HG03575 (cell line): Measurements from ENCODE around the gene MORN4.
"Not testable (repeated sequence)": the region's sequence is repeated elsewhere in the genome, so short reads cannot be mapped to it uniquely, and the experiment has no call there.

Source experiments
- ATAC-seq: cut with Tn5 transposase; IDR thresholded peaks from one replicate; pipeline ENCODE4 v1.9.1; 2021; ENCODE audit not compliant: unreplicated experiment, insufficient number of reproducible peaks, low FRiP score; ENCODE audit errors: extremely low read depth

The MORN4 gene

DNA sequence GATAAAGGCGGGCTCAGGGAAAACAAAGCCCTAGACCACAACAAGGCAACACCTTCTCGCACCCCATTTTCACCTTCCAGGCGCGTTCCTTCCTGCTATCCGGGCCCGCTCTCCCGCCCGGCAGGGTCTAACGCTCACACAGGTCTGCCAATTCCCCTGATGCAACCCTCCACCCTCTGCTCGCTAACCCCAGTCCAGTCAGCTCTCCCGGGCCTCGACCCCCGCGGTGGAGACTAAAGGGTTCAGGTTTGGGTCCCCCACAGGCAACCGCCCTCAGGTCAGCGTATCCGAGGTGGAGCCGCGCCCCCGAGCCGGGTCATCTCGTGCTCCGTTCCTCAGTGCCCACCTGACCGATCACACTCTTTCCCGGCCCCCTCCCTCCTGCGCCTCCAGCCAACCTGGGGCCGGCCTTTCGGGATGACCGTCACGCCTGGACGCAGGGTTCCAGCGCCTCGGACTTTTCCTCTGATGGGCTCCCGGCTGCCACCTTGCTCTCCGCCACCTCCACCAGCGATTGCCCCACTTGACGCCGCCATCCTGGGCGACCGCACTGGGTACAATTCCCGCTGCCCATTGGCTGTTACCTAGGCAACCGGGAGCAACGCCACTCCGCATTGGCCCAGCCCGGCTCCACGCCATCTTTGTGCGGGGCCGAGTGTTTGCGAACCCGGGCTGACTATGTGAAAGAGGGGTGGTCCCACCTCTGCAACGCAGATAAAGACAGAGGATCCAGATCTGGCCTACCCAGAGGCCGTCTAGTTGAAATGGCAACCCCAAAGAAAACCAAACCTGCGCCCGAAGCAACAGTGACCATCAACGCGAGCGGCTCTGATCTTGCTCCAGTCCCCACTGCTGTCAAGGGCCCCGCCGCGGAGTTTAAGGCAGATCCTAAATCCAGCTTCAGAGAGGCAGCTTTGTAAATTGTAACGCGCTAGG is at the start of gene MORN4:
Gene MORN4 (minus strand): TSS at position 552 of the 936 bp plus-strand sequence. CDS start 13,847 bp downstream, outside the sequence.
- ATAC-seq: peak; percentile 63

DNA sequence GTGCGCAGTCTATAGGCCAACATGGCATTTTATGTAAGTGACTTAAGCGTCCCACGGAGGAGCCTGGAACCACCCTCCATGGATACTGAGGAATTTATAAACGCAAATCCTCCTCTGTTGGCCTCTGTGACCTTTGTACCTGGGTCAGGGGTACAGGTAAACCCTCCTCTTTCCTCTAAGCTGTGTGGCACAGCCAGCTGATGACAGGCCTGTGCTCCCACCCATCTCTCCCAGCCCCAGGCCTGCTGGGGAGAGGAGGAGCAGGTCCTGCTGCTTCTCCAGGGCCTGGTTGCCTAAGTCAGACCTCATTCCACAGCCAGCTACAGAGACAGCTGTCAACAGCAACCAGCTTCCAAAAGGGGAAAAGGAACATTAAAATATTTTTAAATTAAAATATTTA is 48.7 kb upstream of the MORN4 start:
- no peak for ATAC-seq

DNA sequence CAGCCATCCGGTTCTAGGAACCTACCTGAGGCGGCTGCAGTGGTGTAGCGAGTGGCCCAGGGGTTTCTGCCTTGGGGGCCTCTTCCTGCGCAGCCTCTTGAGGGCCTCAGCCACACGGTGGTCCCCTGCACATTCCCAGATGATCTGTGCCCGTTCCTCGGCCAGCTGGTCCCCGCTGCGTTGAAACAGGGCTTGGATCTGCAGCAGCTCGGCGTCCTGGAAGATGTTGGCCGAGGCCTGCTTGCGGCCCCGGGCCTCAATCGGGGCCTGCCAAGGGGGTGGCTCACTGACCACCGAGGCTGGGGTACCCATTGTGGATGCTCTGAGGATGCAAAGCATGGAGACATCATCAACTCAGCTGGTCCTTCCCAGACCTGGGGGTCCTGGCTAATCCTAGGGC is 46.3 kb upstream of the MORN4 start:
- ATAC-seq: no peak

DNA sequence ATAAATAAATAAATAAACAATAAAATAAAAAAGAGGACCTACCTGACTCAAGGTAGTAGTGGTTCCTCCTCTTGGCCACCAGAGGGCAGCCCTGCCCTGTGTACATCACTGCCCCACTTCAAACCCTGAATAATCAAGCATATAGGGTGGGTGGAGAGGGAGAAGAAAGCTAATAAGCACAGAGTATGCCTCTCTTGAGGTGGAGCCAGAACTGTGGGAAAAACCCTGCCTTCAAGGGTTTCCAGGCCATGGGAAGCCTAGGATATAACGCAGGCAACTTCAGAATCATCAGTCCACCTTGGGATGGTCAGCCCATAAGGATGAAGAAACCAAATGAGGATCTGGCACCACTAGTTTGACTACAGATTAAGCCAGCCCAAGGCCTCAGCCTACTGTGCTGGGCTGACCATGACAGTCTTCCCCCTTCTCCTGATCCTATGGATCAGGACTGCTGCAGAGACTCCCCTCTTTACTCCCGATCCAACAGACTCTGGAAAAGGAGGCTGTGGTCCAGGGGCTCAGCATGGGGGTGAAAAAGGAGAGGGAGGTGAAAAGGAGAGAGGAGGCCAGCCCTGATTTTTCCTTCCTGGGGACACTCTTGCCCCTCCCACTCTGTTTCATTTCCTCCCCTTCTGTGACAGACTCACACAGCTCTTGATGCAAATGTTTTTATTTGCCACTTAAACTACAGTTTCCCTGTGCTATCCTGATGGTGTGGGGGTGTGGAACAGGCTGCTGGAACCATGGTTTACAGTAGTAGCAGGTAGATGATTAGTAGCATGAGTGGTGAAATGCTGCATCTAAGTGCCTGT is 43.7 kb upstream of the MORN4 start:
- no peak for ATAC-seq

DNA sequence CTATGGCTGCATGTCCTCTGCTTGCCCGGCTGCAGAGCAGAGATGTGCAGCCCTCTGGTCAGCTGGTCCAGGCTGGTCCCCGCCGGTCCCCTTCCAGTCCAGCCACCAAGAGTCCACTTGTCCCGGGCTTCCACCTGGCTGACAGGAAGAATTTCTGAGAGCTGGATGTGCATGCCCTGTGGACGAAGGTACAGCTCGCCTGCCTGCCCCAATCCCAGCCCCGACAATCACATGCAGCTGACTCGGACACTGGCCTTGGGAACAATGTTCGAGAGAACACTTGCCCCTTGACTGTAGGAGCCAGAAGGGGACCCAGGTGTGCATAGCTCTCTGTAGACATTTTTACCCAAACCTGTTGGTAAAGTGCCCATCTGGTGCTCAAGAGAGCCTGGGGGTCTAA is 41.9 kb upstream of the MORN4 start:
- ATAC-seq: no peak

DNA sequence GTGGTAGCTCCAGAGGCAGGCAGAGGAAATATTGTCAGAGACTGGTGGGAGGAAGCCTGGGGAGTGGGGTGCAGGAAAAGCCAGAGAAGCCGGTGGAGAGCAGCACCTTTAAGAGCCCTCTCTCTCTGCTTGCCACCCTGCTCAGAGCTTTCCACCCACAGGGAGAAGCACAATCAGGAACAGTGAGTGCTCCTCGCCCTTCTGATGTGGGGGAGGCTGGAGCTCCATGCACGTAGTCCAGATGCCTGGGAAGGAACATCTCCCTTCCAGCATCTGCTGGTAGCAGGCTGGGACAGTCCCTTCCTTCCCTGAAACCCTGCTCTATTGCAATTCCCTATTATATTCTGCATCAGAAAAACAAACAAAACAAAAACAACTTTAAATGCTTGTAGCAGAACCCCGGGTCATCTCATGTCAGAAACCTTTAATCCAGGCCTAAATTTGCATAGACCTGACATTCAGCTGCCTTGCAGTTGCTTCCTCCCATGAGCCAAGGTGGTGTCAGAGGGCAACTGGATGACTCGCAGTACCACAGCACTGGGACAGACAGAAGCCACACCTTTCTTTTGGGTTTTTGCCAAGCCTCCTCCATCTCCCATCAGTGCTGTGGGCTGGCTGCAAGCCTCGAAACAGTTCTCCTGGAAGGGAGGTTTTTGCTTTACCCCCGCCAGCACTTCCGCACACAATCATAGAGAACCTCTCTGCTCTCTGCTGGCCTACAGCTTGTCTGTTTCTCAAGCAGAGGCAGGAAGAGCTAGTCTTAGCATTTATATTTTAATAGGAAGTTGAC is 40.6 kb upstream of the MORN4 start:
- no peak for ATAC-seq

DNA sequence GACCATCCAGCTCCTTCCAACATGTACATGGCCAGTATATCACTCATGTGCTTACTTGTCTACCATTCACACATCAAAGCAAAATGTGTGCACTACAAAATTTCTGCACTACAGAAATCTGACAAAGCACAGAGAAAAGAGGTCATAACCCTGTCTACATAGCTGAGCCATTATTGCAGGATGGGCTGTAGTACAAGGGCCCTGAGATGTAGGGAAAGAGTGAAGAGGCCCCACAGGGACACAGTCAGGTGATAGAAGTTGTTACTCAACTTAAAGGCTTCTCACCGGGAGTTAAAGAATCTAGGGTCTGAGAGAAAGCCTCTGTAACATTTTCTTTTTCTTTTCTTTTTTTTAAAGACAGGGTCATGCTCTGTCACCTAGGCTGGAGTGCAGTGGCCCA is 36.3 kb upstream of the MORN4 start:
- ATAC-seq: no peak

DNA sequence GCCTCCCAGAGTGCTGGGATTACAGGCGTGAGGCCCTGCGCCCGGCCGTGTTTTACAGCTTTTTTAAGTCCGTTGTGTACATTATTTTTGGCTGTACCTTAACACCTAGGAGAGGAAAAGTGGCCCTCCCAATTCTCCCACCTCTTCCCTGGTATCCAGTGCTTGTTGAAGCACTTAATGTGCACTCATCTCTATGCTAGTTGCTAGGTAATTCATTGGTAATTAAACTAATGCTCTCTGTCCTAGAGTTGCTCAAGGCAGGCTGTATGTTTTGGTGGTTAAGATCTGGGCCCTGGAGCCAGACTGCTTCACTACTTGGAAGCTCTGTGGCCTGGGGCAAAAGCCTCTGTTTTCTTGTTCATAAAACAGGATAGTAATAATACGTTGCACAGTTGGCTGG is 34.2 kb upstream of the MORN4 start:
- no peak for ATAC-seq

DNA sequence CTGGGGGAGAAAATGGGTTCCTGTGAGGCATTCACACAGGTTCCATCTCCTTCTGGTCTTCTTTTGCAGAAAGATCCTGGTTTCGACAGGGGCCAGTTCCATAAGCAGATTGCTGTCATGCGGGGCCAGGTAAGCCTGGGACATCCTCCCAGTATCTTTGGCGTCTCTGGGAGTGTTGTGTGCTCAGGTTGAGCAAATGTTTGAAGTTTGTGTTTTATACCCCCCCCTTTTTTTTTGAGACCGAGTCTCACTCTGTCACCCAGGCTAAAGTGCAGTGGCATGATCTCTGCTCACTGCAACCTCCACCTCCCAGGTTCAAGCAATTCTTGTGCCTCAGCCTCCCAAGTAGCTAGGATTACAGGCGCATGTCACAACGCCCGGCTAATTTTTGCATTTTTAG is 33.7 kb upstream of the MORN4 start:
- ATAC-seq: no peak

DNA sequence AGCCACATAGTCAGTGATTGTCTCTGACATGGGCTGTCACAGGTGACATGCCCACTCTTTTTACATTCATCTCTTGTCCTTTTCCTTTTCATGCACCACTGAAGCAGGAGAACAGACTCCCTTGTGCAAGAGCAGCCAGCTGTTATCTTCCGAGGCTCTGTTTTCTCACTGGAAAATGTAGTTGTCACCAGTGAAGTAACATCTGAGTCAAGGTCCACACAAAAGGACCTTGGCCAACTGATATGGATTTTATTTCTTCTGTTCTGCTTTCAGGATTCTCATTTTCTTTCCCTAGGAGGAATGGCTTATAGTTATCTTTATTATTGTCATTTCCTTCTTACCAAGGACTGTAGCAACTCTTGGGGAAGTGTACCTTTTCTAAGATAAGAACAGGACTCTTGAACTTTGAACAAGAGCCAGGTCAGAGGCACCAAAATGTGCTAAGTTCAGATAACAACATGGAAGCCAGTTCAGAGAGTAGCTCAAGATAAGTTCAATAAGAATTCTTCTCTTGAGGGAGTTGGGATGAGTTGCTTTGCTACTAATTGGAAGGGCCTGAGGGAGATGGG is 31.1 kb upstream of the MORN4 start:
- no peak for ATAC-seq

DNA sequence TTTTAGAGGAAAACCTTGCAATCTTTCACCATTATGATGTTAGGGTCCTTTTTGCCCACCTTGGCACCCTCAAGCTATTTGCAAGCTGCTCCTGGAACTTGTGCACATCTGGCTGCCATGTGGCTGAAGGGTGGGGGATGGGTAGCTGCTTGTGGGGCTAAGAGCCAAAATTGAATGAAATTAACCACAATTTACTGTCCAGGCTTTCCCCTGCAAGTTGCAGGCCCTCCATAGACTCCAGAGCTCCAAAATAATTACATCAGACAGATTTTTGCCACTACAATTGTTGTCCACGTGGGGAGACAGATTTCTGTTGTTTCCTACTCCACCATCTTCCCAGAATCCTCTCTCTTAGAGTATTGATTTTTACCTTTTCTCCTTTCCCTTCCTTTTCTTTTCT is 26.3 kb upstream of the MORN4 start:
- no peak for ATAC-seq

DNA sequence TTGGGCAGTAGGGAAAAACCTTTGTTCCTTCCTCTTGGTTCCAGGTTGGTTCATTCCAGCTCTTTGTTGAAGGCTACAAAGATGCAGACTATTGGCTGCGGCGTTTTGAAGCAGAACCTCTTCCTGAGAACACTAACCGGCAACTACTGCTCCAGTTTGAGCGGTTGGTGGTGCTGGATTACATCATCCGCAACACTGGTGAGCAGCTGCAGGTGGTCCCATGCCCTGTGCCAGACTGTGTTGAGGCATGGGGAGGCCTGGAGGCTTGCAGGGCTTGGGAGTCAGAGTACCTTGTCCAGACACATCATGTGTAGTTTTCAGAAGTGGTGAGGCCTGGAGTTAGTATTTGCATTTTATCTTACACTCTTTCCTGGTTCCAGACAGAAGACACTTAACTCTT is 23.5 kb upstream of the MORN4 start:
- ATAC-seq: no peak

DNA sequence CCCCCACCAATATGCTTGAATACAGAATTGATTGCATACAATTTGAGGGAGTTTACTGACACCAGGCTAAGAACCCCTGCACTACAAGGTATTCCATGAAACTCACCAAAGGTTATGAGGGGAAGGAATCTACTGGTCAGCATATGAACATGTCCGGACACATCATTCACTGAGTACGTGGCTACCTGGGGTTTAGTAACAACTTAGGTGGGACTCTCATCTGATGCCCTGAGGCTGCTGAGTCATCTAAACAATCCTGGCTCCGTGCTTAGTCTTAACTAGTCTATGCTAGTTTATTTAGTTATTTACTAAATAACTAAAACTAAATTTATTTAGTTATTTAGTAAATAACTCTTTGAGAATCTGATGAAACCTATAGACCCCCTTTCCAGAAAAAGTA is 18.5 kb upstream of the MORN4 start:
- no peak for ATAC-seq

DNA sequence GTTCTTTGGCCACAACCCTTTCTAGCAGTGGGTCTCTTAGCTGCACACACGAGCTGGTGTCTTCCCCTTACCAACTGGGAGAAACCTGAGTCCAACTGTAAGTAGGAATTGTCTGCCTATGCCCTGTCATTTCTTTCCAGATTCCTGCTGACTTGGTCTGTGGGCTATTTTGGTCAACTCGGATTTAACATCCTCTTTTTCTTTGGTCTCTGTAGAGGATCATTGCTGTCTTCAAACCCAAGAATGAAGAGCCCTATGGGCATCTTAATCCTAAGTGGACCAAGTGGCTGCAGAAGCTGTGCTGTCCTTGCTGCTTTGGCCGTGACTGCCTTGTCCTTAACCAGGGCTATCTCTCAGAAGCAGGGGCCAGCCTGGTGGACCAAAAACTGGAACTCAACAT is 17.4 kb upstream of the MORN4 start:
- no peak for ATAC-seq

DNA sequence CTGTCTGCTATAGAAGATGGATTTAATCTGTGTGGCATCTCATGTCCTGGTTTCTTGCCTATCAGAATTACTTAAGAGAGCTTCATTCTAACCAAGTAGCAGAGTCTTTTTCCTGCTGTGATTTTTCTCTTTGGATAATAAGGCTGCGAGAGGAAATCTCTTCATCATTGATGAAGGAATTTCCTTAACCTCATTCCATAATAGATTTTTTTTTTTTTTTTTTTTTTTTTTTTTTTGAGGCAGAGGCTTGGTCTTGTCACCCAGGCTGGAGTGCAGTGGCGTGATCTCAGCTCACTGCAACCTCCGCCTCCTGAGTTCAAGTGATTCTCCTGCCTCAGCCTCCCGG is 16.1 kb upstream of the MORN4 start:
- not testable (repeated sequence) for ATAC-seq

DNA sequence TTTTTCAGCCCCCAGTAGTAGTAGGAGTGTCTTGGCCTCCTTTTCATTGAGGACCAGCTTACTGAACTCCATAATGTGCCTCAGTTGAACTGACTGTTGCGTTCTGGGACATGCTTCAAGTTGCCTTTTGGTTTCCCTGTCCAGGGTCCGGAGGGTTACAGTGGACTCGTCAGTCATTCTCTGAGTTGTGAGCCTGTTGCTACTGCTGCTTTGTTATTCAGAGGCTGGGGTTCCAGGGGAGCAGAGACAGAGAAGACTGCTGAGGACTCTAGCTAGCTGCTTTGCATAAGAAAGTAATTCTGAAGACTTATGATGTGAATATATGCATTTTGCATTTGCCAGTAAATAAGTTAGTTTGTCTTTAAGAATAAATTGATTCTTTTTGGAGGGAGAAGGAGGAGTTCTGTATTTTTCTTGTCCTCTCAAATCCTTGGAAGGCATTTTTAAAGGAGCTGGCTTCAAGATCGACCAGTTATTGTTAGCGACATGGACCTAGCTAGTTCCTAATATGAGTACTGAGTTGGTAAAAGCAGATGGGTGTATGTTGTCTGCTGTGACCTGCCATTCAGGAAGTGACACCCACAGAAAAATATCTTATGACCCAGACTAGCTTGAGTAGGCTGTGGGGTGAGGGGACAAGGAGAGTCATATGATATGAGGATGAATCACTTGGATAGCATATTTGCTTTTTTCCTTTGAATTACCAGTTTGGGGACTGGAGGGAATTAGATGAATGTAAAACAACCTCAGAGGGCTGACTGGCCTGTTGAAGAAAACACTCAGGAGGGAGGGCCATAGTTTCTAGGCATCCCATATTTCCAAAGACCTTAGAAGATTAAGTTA is 15.5 kb upstream of the MORN4 start:
- ATAC-seq: peak; percentile 69

DNA sequence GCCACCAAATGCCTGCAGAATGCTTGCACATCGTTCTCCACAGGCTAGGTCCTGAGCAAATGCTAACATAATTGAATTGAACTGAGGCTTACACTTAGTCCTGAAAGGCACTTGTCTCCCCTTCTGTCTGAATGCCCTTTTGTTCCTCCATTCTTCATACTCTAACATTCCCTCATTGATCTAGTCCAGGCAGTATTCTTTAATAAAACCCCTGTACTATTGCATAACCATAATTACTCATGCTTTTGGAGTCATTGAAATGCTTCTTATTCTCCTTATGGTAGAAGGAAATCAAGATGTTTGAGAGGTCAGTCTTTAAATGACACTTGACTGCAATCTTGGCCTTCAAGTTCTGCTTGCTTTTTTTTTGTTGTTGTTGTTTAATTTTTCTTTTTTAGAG is 14.3 kb upstream of the MORN4 start:
- no peak for ATAC-seq

DNA sequence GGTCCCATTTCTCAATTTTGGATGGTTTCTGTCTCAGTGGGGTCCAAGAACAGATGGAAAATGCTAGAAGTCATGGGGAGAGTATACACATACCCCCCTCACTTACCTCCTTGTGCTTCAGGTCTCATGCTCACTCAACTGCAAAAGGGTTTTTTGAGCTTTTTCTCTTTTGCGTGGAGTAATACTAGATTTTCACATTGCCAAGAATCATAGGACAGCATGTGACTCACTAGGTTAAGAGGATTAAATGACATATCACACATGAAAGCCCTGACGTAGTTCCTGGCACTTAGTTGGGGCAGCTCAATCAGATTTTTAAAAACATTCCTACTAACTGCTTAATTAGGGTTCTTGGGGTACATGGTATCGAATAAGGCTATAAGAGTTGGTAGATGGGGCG is 11.6 kb upstream of the MORN4 start:
- no peak for ATAC-seq
